Hematopoietic multipotent progenitor cell treated with erythropoietin and hydrocortisone succinate and interleukin-3 and kit ligand, for 15 days (in vitro differentiated cells): ENCODE measurements around the gene NUFIP1.
"Not testable (repeated sequence)": the region's sequence is repeated elsewhere in the genome, so short reads cannot be mapped to it uniquely, and the experiment has no call there.

Experiments
- DNase-seq: peaks from one replicate; pipeline ENCODE4 v3.0.0-alpha.2; 2015; ENCODE audit warnings: low spot score

The NUFIP1 gene

DNA sequence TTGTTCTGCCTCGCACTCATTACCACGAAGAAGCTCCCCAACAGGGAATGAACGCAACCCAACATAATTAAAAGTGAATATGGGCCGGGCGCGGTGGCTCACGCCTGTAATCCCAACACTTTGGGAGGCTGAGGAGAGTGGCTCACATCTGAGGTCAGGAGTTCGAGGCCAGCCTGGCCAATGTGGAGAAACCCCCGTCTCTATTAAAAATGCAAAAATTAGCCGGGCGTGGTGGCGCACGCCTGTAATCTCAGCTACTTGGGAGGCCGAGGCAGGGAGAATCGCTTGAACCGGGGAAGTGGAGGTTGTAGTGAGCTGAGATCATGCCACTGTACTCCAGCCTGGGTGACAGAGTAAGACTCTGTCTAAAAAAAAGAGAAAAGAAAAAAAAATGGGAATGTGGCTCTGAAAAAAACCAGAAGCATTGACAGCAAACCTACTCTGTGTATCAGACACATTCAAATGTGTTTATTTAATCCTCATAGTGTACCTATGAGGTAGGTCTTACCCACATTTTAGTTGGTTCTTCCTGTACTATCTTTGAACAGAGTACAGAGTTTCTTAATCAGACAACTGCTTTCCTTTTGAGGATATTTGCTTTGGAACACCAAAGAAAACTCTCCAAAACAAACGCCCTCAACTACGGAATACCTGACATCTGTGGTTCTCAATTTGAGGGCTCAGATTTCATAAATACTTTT, 70.0 kb downstream of the NUFIP1 start:
- DNase-seq = no peak

DNA sequence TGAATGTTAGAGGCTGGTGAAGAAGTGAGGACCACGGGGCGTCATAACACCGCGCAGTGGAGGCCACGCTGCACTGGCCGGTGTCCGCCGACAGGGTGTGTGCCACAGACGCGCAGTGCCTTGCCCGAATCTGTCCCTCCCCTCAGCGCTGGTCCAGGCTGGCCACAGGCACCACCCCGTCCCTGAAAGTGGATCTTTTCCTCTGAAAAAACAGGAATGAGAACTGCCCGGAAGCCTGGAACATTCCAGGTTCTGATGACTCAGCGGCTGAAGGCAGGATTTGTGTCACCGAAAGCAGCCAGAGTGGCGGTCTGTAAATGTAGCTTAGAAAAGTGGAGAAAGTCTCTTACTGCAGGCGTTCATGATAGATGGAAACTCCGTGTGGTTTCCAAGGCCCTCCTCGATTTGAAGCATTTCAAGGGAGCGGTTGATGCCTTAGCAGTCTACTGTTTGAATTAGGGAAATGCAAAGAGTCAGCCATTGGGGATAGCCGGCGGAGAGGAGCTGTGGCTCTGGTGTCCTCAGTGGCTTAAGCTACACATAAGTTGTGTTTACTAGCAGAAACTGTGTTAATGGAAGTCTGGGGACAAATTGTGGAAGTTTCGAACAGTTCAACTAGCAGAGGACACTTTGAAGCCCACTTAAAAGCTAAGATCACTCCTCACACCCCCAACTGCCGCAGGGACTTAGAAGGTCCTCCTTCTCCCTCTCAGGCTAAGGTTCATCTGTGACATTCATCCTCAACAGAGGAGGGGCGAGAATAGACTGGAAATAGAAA, 70.8 kb downstream of the NUFIP1 start:
- peak; percentile 74 for DNase-seq

DNA sequence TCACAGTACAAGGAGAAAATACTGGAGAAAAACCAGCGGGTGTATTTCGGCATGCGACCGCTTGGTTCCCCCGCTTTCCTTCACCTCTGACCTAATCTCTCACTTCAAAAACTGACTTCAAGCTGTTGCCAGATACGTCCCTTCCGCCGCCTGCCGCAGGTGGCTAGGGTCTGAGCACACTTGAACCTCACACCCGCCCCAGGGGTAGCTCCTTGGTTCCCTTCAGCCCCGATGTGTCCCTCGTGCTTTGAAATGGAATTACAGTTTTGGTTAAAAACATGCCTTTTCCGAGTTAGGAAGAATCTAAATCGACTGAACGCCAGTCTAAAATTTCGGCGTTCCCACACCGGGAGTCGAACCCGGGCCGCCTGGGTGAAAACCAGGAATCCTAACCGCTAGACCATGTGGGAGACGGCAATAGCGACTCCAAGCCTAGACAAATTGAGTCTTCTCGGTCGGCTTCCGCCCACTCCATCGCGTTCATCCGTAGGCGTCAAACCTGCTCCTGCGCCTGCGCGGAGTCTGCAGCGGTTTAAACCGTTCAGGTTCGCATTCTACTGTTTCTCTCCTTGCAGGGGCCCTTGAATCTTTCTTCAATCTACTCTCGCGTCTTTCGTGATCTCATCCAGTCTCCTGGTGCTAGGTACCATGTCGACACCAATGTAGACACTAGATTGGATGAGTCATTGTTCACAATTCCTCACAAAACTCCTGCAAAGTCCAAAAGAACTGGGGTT, 71.5 kb downstream of the NUFIP1 start:
- DNase-seq = peak; percentile 92

DNA sequence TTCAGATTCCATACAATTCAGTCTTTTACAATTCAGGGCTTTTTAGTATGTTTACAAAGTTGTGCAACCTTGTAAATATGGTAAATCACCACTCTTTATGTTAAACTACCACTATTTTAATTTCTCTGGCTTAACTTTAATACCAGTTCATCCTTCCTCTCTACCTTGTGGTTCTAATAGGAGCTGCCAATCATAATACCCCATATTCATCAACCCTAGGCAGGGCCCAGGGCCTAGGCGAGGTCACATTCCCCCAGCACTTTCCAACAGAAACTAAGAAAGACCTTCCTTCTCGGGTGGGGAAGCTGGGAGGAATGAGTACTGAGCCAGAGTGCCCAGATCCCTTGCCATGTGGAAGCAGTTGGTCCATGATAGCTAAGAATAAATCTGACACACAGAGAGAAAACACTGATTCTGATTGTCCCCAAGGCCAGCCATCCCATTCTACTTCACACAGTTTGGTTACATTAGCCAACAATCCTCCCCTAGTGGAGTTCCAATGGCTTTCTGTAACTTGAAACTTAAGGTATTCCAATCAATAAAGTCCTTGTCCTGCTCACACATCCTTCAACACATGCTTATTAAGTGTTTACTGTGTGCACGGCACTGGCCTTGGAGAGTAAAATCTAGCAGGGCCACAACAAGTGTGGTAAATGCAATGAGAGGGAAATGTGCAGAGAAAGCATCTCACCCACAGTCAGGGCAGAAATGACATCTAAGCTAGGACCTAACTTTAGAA, 76.8 kb downstream of the NUFIP1 start:
- no peak for DNase-seq

DNA sequence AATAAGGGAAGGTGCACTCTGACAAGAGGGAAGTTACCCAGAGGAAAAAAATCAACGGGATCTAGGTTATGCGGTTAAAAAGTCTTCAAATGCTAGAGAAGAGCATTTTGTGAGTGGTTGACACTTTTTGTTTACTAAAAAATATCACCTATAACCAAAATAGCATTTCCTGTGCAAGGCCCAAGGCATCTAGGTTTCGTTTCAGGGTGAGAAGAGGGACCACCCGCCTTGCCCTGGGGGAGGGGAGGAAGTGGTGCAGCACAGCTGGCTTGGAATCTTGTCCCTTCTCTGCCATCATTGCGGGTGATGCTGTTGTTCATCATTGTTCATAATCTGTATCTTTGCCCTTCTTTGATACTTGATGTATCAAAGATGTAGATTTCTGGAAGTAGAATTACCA, 80.6 kb downstream of the NUFIP1 start:
- no peak for DNase-seq

DNA sequence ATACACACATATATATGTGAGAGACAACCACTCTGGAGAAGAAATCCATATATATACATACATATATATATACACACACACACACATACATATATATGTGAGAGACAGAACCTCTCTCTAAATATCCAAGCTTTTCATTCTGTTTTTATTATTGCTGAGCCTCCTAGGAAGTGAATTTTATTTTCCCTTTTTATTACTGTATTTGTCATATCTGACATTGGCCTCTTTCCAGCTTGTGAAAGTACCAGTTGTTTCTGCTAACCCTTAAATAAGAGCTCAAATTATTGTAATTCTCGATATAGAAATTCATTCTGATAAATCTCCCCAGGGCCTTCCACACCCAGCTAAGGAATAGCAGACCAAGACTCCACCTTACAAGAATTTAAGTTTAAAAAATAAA, 81.0 kb downstream of the NUFIP1 start:
- no peak for DNase-seq

DNA sequence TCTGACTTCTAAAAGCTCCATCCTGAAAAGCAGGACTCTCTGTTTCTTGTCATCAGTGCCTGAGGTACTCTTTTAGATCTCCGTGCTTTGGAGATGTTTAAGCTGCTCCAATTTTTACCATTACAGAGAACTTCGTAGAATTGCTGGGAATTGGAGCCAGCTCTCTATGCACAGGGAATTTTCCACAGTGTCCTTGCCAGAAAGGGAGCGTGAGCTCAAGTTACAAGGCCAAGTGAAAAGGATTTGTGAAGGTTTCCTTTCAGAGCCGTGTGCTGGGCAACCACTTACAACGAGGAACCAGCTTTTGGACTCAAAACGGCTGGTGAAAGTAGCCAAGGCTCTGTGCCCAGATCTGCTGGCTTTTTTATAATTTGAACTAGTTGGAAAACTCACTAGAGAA, 82.6 kb downstream of the NUFIP1 start:
- no peak for DNase-seq

DNA sequence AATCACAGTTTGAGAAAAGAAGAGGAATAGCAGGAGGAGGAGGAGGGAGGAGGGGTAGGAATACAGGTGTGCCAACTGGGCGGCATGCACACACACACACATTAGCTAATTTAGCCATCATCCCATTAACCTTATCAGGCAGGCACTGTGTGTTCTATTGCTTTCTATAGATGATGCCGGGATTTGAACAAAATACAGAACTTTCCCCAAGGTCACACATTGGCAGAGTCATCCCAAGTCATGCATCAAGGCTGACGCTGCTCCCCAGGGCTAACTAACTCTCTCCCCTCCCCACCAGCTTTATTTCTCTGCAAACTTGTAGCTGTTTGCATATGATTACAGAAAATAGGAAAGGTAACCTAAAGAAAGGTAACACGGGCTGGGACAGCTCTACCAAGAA, 83.0 kb downstream of the NUFIP1 start:
- DNase-seq = no peak

DNA sequence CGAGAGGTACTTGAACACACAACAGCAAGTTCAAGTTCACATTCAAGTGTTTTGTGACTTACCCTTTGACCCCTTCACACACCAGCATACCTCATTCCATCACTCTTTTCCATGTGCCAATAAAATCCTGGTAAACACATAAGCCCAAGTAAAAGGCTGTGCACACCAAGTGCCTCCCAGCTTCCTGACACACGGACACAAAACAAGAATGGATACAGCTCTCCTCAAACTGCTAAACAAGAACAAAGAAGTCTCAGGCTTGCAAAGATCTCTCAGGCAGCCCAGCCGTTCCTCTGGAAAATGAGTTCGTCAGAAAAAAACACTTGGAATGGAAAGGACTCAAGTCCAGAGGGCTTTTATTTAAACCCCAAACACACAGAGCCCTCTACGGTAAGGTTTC, 83.7 kb downstream of the NUFIP1 start:
- no peak for DNase-seq

DNA sequence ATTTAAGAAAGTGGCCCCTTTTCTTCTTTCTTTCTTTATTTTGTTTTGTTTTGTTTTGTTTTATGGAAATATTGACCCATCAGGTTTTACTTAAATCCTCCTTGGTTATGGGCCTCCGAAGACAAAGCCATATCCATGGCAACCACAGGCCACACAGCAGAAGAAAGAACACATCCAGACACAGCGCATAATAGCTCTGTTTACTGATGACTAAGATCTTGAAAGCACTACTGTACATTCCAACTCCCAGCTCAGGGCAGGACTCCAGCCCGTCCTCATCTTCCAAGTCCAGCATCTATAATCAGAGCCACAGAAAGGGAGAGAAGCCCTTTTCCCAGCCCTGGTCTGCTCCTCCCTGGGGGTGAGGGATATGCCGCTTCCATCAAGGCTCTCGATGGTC, 84.3 kb downstream of the NUFIP1 start:
- DNase-seq = no peak

DNA sequence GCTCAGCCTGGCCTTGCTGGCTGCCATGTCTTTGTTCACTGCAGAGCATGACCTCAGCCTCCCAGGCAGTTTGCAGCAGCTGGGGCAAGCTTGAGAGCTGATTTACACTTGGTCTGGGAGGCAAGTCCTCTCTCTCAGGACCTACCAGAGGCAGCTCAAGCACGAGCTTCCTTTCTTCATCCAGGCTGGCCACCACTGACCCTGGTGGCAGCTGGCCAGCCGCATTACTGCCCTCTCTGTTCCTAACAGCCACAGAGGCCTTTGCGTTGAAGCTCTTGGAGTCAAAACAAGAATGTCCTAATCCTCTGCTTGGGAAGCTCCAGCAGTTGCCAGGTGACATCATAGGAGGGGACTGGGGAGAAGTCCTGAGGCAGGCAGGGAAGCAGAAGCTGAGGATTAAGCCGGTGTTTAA, 85.7 kb downstream of the NUFIP1 start:
- DNase-seq = no peak

DNA sequence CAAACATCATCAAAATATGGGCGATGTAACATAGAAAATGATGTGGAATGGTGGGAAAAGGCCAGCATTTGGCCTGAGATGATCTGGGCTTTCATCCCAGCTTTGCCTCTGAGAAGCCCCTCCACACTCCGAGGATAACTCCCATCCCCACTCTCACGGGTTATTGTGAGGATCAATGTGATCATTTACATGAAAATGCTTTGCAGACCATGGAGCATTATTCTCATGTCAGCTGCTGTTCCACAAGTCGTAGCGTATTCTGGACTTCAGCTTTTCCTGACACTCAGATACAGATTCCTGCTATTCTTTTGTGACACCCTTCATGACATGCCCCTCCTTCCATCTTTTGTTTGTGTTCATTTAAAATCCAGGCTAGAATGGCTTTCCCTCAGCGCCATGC, 86.5 kb downstream of the NUFIP1 start:
- DNase-seq = no peak

DNA sequence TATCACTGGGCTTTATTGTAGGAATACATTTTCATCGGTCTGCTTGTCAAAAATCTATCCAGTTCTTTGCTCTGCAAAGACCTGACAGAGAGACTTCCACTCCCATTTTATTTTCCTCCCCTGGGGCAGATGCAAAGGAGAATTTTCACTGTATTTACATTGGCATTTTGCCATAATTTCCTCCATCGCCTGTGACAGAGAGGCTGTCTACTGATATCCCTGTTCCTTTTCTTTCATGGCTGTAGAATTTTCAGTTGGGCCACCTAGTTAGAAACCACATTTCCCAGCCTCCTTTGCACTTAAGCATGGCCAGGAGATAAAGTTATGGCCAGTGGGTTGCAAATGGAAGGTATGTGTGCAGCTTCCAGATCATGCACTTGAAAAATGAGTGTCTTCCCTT, 89.3 kb downstream of the NUFIP1 start:
- no peak for DNase-seq

DNA sequence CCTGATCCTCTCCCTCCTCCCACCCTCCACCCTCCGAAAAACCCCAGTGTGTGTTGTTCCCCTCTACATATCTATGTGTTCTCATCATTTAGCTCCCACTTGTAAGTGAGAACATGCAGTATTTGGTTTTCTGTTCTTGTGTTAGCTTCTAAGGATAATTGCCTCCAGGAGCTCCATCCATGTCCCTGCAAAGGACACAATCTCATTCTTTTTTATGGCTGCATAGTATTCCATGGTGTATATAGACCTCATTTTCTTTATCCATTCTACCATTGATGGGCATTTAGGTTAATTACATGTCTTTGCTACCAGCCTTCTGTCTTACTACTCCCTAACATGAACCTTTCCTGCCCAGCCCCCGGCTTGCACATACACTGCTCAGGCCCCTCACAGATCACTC, 91.0 kb downstream of the NUFIP1 start:
- DNase-seq = not testable (repeated sequence)

DNA sequence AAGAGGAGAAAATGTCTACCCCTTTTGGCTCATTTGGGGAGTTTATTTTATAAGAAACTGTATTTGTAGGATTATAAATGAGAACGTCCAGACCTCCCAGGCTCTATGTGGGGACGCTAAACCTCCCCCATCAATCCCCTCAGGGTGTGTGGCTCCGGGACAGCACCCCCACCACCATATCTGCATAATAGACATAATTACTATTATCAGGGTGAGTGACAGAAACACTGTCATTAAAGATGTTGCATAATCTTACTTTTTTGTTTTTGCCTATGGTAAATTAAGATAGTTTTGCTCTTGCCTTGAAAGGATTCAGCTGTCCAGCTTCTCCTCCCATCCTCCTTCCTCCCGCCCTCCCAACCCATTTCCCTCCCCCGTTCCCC, 93.3 kb downstream of the NUFIP1 start:
- no peak for DNase-seq

DNA sequence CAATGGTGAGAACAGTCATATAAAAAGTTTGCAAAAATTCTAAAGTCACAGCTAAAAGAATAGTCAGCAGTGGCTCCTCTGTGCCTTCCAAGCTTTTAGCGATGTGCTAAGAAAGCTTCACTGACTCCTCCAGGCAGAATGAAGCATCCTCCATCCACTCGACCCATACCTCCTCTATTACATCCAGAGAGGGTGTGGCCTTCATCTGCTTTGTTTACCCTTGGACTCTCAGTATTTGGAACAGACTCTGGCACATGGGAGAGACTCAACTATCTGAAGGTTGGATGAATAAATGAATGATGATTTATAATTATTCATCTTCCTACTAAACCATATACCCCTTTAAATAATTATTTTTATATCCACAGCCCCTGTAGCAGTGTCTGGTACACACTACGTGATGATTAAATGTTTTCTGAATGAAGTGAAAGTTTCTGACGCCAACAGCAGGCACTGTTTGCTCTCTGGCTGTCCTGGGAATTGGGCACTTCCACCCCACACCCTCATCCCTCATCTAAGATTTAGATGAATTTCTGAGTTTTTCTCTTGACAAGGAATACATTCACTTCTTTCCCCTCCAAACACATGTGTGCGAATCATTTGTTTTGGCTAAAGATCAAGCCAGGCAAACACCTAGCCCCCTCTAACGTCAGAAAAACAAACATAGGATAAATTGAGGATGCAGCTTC, 93.9 kb downstream of the NUFIP1 start:
- DNase-seq = no peak

DNA sequence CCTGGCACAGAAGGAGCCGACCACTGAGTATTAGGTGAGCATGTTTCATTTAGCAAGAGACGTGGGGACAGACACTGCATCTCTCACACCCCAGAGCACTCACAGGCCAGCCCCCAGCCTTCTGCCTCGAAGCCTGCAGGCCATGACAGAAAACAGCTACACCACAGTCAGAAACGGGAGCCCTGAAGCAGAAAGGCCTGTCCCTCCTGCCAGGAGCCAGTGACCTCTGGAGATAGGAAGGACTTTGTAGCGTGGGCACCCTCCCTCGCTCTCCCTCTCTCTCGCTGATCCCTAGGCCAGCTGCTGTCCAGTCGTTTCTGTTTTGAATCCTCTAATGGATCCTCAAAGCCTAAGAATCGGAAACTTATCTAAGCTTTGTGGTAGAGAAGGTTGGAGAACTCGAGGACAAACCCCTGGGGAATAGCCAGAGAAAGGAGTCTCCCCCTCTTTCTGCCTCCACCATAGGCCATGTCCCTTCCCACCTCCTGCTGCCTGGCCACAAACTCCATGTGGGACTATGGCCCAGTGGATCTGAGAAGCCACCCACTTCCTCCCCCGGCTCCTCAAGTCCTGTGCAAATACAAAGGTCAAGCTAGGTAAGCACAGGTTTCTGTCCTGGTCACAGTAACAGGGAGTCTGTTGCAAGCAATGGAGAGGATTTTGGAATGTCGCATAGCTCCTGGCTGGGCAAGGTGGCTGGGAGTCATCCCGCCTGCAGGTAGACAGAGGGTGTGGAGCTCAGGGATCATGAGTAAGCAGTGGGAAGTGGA, 95.1 kb downstream of the NUFIP1 start:
- no peak for DNase-seq
